Endodermal cell (in vitro differentiated cells): ENCODE results near the gene LEF1. TPM values are rescaled to one million over a fixed set of nuclear protein-coding genes. Genes with fewer than 3 reads are reported as not detected.

Experiments used
- DNase-seq: peaks from one replicate; pipeline ENCODE4 v3.0.0-alpha.2; 2017
- H3K27ac ChIP-seq: 2 replicates; pipeline ENCODE4 v1.5.1; 2013; ENCODE audit warnings: mild to moderate bottlenecking, low read depth, low read length, moderate library complexity
- H3K27me3 ChIP-seq: 2 replicates; pipeline ENCODE4 v1.6.1; 2013; ENCODE audit warnings: mild to moderate bottlenecking, low read length, moderate library complexity; ENCODE audit not compliant: insufficient read depth, control insufficient read depth, poor library complexity, severe bottlenecking
- H3K36me3 ChIP-seq: 2 replicates; pipeline ENCODE4 v1.7.0; 2013; ENCODE audit warnings: mild to moderate bottlenecking, low read length, moderate library complexity; ENCODE audit not compliant: control insufficient read depth, insufficient read depth
- H3K4me1 ChIP-seq: one replicate; pipeline ENCODE4 v1.7.0; 2013; ENCODE audit warnings: low read length; ENCODE audit not compliant: control insufficient read depth, insufficient read depth
- H3K4me3 ChIP-seq: 2 replicates; pipeline ENCODE4 v1.5.1; 2013; ENCODE audit warnings: mild to moderate bottlenecking, low read length, moderate library complexity
- H3K9ac ChIP-seq: 2 replicates; pipeline ENCODE4 v1.6.1; 2013; ENCODE audit warnings: mild to moderate bottlenecking, low read length, moderate library complexity; ENCODE audit not compliant: poor library complexity, severe bottlenecking; ENCODE audit errors: extremely low read depth
- H3K9me3 ChIP-seq: 2 replicates; pipeline ENCODE4 v1.6.1; 2013; ENCODE audit warnings: mild to moderate bottlenecking, low read length, moderate library complexity; ENCODE audit not compliant: control insufficient read depth
- H3K27ac Mint-ChIP-seq: 2 replicates; pipeline ENCODE4 v1.8.0; 2020; ENCODE audit warnings: mixed read lengths
- H3K27me3 Mint-ChIP-seq: 2 replicates; pipeline ENCODE4 v1.8.0; 2021; ENCODE audit warnings: mild to moderate bottlenecking, mixed read lengths; ENCODE audit not compliant: insufficient read depth
- H3K36me3 Mint-ChIP-seq: 2 replicates; pipeline ENCODE4 v1.8.0; 2020; ENCODE audit warnings: low read depth, mixed read lengths
- H3K4me1 Mint-ChIP-seq: 2 replicates; pipeline ENCODE4 v1.8.0; 2020; ENCODE audit warnings: mixed read lengths
- H3K4me3 Mint-ChIP-seq: 2 replicates; pipeline ENCODE4 v1.8.0; 2020; ENCODE audit warnings: mild to moderate bottlenecking, moderate library complexity, mixed read lengths
- H3K9me3 Mint-ChIP-seq: 2 replicates; pipeline ENCODE4 v1.8.0; 2020; ENCODE audit warnings: mild to moderate bottlenecking, mixed read lengths
- WGBS, 2 experiments: methylation state at CpG; one replicate each; pipeline versions ENCODE4 v1.1.5 to v1.1.7; 2013; ENCODE audit warnings: missing lambda C conversion rate in 2 of 2, mixed read lengths in 1 of 2; ENCODE audit not compliant: insufficient coverage in 1 of 2, insufficient read length in 1 of 2; 5-methylcytosine and 5-hydroxymethylcytosine counted together
- total RNA-seq, 2 donors: library from RNA; stranded (reverse); fragmentation: NEBNext Ultra II Directional in 1 of 2; extraction: Animal tissue kit (Norgen Biotek cat#: 25700) in 1 of 2; gene quantifications; 2 replicates in 1 of 2; 3 replicates in 1 of 2; pipeline ENCODE4 v1.2.1, GENCODE V29; 2021
- TF ChIP-seq, protein P1 (sequence below): fragments of 200-600 bp; sonication (generic); conservative IDR thresholded peaks from 2 replicates; pipeline ENCODE4 v1.5.0; 2021; ENCODE audit warnings: antibody characterized with exemption, mild to moderate bottlenecking

The LEF1 gene
- total RNA-seq, 2 donors from 2014 or later, result 0.95 to 1.6 TPM

DNA sequence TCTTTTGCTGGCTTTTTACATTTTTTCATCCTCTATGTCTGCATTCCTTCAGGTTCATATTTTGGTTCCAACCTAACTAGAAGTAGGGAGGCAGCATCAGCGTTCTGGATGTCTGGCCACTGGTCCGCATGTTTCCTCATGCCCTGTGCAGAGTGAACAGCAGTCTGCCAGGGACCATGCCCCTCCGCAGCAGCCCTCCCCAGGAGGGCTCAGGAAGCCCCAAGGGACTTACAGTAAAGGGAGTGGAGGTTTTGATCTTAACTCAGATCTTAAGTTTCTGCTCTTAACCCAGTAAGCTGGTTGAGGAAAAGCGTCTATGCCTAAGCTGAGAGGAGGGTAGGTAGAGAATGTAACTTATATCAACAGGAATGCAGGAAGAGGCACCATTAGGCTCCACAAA, 45.0 kb upstream of the LEF1 start:
- peaks cover 11% of the 10 kb centered on the region for H3K4me1 ChIP-seq
- no peak overlapping the region for H3K27ac Mint-ChIP-seq
- H3K27me3 ChIP-seq, result no peaks in the 10 kb centered on the region
- peaks cover 14% of the 10 kb centered on the region for H3K4me1 Mint-ChIP-seq
- TF ChIP-seq, protein P1, sequence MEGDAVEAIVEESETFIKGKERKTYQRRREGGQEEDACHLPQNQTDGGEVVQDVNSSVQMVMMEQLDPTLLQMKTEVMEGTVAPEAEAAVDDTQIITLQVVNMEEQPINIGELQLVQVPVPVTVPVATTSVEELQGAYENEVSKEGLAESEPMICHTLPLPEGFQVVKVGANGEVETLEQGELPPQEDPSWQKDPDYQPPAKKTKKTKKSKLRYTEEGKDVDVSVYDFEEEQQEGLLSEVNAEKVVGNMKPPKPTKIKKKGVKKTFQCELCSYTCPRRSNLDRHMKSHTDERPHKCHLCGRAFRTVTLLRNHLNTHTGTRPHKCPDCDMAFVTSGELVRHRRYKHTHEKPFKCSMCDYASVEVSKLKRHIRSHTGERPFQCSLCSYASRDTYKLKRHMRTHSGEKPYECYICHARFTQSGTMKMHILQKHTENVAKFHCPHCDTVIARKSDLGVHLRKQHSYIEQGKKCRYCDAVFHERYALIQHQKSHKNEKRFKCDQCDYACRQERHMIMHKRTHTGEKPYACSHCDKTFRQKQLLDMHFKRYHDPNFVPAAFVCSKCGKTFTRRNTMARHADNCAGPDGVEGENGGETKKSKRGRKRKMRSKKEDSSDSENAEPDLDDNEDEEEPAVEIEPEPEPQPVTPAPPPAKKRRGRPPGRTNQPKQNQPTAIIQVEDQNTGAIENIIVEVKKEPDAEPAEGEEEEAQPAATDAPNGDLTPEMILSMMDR, result no peak
- H3K4me3 ChIP-seq, result no peak overlapping the region
- no peaks in the 10 kb centered on the region for H3K36me3 Mint-ChIP-seq
- H3K9me3 Mint-ChIP-seq, result peaks cover 7% of the 10 kb centered on the region
- no peak for DNase-seq
- no peaks in the 10 kb centered on the region for H3K36me3 ChIP-seq
- peaks cover 4% of the 10 kb centered on the region for H3K27me3 Mint-ChIP-seq
- H3K27ac ChIP-seq, result no peak overlapping the region
- WGBS, 2 experiments, result 83 to 91% methylated on average over 3 to 4 of the region's 4 CpGs
- no peak overlapping the region for H3K4me3 Mint-ChIP-seq
- H3K9me3 ChIP-seq, result no peaks in the 10 kb centered on the region
- no peak overlapping the region for H3K9ac ChIP-seq

DNA sequence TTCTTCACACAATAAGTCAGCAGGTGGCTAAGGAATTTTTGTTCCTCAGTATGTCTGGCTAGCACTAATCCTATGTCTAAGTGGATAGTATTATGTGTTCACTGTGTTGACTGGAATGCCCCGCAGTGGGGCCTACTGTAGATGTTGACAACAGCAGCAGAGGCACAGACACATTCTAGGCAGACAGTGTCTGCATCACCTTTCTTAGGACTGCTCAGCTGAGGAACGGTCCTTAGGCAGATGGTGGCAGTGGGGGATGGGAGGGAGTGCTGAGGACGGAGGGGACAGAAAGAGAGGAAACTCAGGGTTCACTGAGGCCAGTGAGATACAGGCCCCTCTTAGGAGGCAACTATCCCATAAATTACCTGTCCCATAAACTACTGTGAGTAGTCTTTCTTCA, 44.6 kb upstream of the LEF1 start:
- Histone ChIP-seq H3K36me3 (no peaks in the 10 kb centered on the region), H3K27ac (no peak overlapping the region), H3K9ac (no peak overlapping the region), H3K4me3 (no peak overlapping the region), H3K9me3 (no peaks in the 10 kb centered on the region), H3K27me3 (no peaks in the 10 kb centered on the region), H3K4me1 (peaks cover 11% of the 10 kb centered on the region)
- no peak for DNase-seq
- TF ChIP-seq, protein P1, result no peak
- 71% methylated on average over 3 of the region's 3 CpGs; no CpG with 5 or more reads in 1 of the 2 experiments for whole genome bisulfite sequencing, 2 experiments
- H3K4me3 Mint-ChIP-seq, result no peak overlapping the region
- H3K27ac Mint-ChIP-seq, result no peak overlapping the region
- peaks cover 12% of the 10 kb centered on the region for H3K4me1 Mint-ChIP-seq
- peaks cover 4% of the 10 kb centered on the region for H3K27me3 Mint-ChIP-seq
- peaks cover 7% of the 10 kb centered on the region for H3K9me3 Mint-ChIP-seq
- H3K36me3 Mint-ChIP-seq, result no peaks in the 10 kb centered on the region

DNA sequence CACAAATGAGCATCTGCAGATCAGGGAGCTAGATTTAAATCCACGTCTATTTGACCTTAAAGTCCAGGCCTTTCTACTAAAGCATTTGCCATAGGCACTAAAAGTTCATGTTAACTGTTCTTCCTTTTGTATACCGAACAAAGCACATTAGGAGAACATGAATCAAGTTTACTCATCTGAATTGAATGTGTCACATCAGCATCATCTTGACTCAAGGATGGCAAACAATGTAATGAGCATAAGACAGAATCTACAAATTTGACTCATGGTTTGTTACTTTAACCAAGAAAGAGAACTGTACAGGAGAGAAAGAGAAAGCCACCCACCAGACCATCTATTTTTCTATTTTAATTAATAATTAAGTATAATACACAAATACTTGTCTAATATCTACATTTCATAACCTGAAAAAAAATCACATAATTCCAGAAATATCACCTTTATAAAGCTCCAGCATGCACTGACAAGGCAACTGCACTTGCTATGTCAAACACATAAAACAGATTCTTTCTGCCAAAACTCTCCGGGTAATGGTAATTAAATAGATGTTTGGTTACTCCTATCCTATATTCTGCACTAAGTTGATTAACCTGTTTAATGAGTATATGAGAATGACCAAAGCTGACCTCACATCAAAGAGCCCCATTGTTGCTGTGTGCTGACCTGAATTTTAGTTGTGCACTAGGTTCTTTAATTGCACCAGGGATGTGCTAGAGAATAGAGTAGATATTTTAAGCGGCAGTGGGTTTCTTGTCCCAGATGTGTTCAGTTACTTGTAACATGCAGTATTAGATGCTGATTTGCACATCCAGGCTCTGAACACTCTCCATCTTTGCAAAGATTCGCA, 42.5 kb upstream of the LEF1 start:
- peaks cover 11% of the 10 kb centered on the region for H3K4me1 ChIP-seq
- H3K27ac Mint-ChIP-seq, result no peak overlapping the region
- no peak overlapping the region for H3K9ac ChIP-seq
- H3K27ac ChIP-seq, result no peak overlapping the region
- H3K9me3 Mint-ChIP-seq, result peaks cover under 1% of the 10 kb centered on the region
- H3K27me3 ChIP-seq, result no peaks in the 10 kb centered on the region
- H3K4me1 Mint-ChIP-seq, result peaks cover 12% of the 10 kb centered on the region
- TF ChIP-seq, protein P1, result no peak
- no peaks in the 10 kb centered on the region for H3K36me3 Mint-ChIP-seq
- no peaks in the 10 kb centered on the region for H3K9me3 ChIP-seq
- no peak overlapping the region for H3K4me3 Mint-ChIP-seq
- 90 to 98% methylated on average over 1 to 5 of the region's 5 CpGs for WGBS, 2 experiments
- H3K36me3 ChIP-seq, result no peaks in the 10 kb centered on the region
- H3K4me3 ChIP-seq, result no peak overlapping the region
- DNase-seq, result no peak
- H3K27me3 Mint-ChIP-seq, result peaks cover 8% of the 10 kb centered on the region
